ENCODE measurements around the gene FBP2. TPM values are rescaled to one million over a fixed set of nuclear protein-coding genes. Genes with fewer than 3 reads are reported as not detected.

Gene FBP2
- total RNA-seq, 1 donor from 2014 or later, result not detected

GRCh38 chr9:94588681-94589080 is 4.9 kb downstream of the FBP2 start:
- intact Hi-C loops (cut with micrococcal nuclease), result no loop called here
- Mint-ChIP-seq H3K4me1 (no peaks in the 10 kb centered on the region), H3K4me3 (no peak overlapping the region), H3K9me3 (no peaks in the 10 kb centered on the region), H3K27me3 (peaks cover 15% of the 10 kb centered on the region), H3K27ac (no peak overlapping the region), H3K36me3 (ENCODE audit: low read depth) (no peaks in the 10 kb centered on the region)
- no peak for TF ChIP-seq CTCF (IDR thresholded peaks at IDR 0.05)
- no peak for DNase-seq
- ATAC-seq (ENCODE audit: low read depth), result no peak
- POLR2A ChIA-PET, result interaction anchor here (0.6 kb wide), 1 partner anchor 24 kb away, joined by 8 read pairs; no protein-coding TSS in a partner anchor
- CTCF ChIA-PET, result no interaction called here

GRCh38 chr9:94586814-94587213 is 6.8 kb downstream of the FBP2 start:
- DNase-seq (no peak), ATAC-seq (ENCODE audit: low read depth) (no peak)
- no peaks in the 10 kb centered on the region for H3K36me3 Mint-ChIP-seq (ENCODE audit: low read depth)
- H3K27me3 Mint-ChIP-seq, result peaks cover 15% of the 10 kb centered on the region
- no peak overlapping the region for H3K4me3 Mint-ChIP-seq
- CTCF ChIA-PET, result no interaction called here
- intact Hi-C loops (cut with micrococcal nuclease), result no loop called here
- H3K9me3 Mint-ChIP-seq, result no peaks in the 10 kb centered on the region
- no peak overlapping the region for H3K27ac Mint-ChIP-seq
- H3K4me1 Mint-ChIP-seq, result no peaks in the 10 kb centered on the region
- no peak for TF ChIP-seq CTCF (IDR thresholded peaks at IDR 0.05)
- POLR2A ChIA-PET, result no interaction called here

GRCh38 chr9:94586316-94586715 is 7.3 kb downstream of the FBP2 start:
- Mint-ChIP-seq H3K4me3 (no peak overlapping the region), H3K27ac (no peak overlapping the region), H3K9me3 (no peaks in the 10 kb centered on the region), H3K4me1 (no peaks in the 10 kb centered on the region), H3K27me3 (peaks cover 15% of the 10 kb centered on the region), H3K36me3 (ENCODE audit: low read depth) (no peaks in the 10 kb centered on the region)
- CTCF ChIA-PET, result no interaction called here
- POLR2A ChIA-PET, result no interaction called here
- ATAC-seq (ENCODE audit: low read depth) (no peak), DNase-seq (no peak)
- no peak for TF ChIP-seq CTCF (IDR thresholded peaks at IDR 0.05)
- intact Hi-C loops (cut with micrococcal nuclease), result no loop called here

- intact Hi-C loops (cut with micrococcal nuclease), result no loop called here
- POLR2A ChIA-PET, result no interaction called here
- no peaks in the 10 kb centered on the region for H3K36me3 Mint-ChIP-seq (ENCODE audit: low read depth)
- ATAC-seq (ENCODE audit: low read depth) (no peak), DNase-seq (no peak)
- H3K9me3 Mint-ChIP-seq, result no peaks in the 10 kb centered on the region
- H3K27me3 Mint-ChIP-seq, result peaks cover 15% of the 10 kb centered on the region
- no peak overlapping the region for H3K27ac Mint-ChIP-seq
- TF ChIP-seq CTCF (IDR thresholded peaks at IDR 0.05), result no peak
- H3K4me1 Mint-ChIP-seq, result no peaks in the 10 kb centered on the region
- no peak overlapping the region for H3K4me3 Mint-ChIP-seq
- CTCF ChIA-PET, result no interaction called here
These were observed 9.1 kb downstream of the FBP2 start for GRCh38 chr9:94584555-94584954.

GRCh38 chr9:94581728-94582127 is 11.9 kb downstream of the FBP2 start:
- intact Hi-C loops (cut with micrococcal nuclease), result no loop called here
- ATAC-seq (ENCODE audit: low read depth), result no peak
- TF ChIP-seq CTCF (IDR thresholded peaks at IDR 0.05), result no peak
- ChIA-PET CTCF (no interaction called here), POLR2A (no interaction called here)
- Mint-ChIP-seq H3K4me1 (no peaks in the 10 kb centered on the region), H3K27me3 (peaks cover 1% of the 10 kb centered on the region), H3K36me3 (ENCODE audit: low read depth) (no peaks in the 10 kb centered on the region), H3K27ac (no peak overlapping the region), H3K4me3 (no peak overlapping the region), H3K9me3 (no peaks in the 10 kb centered on the region)
- DNase-seq, result no peak

All from activated B cell treated with CpG ODN at 0.5 μM for 24 hours (primary cell).